Activated CD4-positive, alpha-beta T cell treated with anti-CD3 and anti-CD28 coated beads, Interleukin-2, amount 10 ng/mL, durations not matched to agents 7 days and 5 days (primary cell): ENCODE data around the gene LHX1. TPM values are rescaled to one million over a fixed set of nuclear protein-coding genes. Genes with fewer than 3 reads are reported as not detected.

ENCODE experiments used
- CTCF ChIA-PET: fragments of 350-600 bp; sonication (Branson Sonifier 250); formaldehyde crosslinking; loops from one replicate; lab custom pipeline; 2021; ENCODE audit warnings: antibody characterized with exemption; lab: Charles Lee
- POLR2A ChIA-PET: fragments of 350-600 bp; sonication (Branson Sonifier 250); formaldehyde crosslinking; loops from one replicate; lab custom pipeline; 2021; ENCODE audit warnings: antibody characterized with exemption; lab: Charles Lee
- DNase-seq: peaks from one replicate; pipeline ENCODE4 v3.0.0-alpha.2; 2020
- H3K27ac Mint-ChIP-seq: one replicate; pipeline ENCODE4 v1.8.0; 2021; ENCODE audit warnings: mild to moderate bottlenecking, moderate library complexity, mixed read lengths
- H3K27me3 Mint-ChIP-seq: one replicate; pipeline ENCODE4 v1.8.0; 2021; ENCODE audit warnings: mixed read lengths
- H3K36me3 Mint-ChIP-seq: one replicate; pipeline ENCODE4 v1.8.0; 2021; ENCODE audit warnings: low read depth, mixed read lengths
- H3K4me1 Mint-ChIP-seq: one replicate; pipeline ENCODE4 v1.8.0; 2021; ENCODE audit warnings: mixed read lengths
- H3K4me3 Mint-ChIP-seq: one replicate; pipeline ENCODE4 v1.8.0; 2021; ENCODE audit warnings: mild to moderate bottlenecking, moderate library complexity, mixed read lengths
- H3K9me3 Mint-ChIP-seq: one replicate; pipeline ENCODE4 v1.8.0; 2021; ENCODE audit warnings: mixed read lengths
- total RNA-seq, 2 experiments: library from RNA; stranded (reverse); gene quantifications; one replicate each; pipeline ENCODE4 v1.2.3, GENCODE V29; 2021

LHX1 gene
- total RNA-seq, 2 experiments from 2014 or later = not detected

- no peak for DNase-seq
- Mint-ChIP-seq H3K27ac (no peak overlapping the region), H3K36me3 (peaks cover 39% of the 10 kb centered on the region), H3K4me1 (peaks cover 13% of the 10 kb centered on the region), H3K4me3 (no peak overlapping the region), H3K9me3 (no peaks in the 10 kb centered on the region), H3K27me3 (no peaks in the 10 kb centered on the region)
- ChIA-PET POLR2A (interaction anchor here (0.6 to 0.8 kb wide), 2 partner anchors 50 to 370 kb away, joined by 3 read pairs; no protein-coding TSS in a partner anchor), CTCF (no interaction called here)
These were observed 35.0 kb downstream of the LHX1 start for GRCh38 chr17:36972186-36972700.

GRCh38 chr17:36972905-36973304 is 35.6 kb downstream of the LHX1 start:
- Mint-ChIP-seq H3K27ac (no peak overlapping the region), H3K4me3 (no peak overlapping the region), H3K4me1 (peaks cover 10% of the 10 kb centered on the region), H3K27me3 (no peaks in the 10 kb centered on the region), H3K9me3 (no peaks in the 10 kb centered on the region), H3K36me3 (peaks cover 32% of the 10 kb centered on the region)
- CTCF ChIA-PET = no interaction called here
- no peak for DNase-seq
- POLR2A ChIA-PET = no interaction called here

GRCh38 chr17:36975922-36976515 is 38.7 kb downstream of the LHX1 start:
- Mint-ChIP-seq H3K4me3 (no peak overlapping the region), H3K27ac (no peak overlapping the region), H3K36me3 (peaks cover 18% of the 10 kb centered on the region), H3K27me3 (no peaks in the 10 kb centered on the region), H3K4me1 (peaks cover 5% of the 10 kb centered on the region), H3K9me3 (no peaks in the 10 kb centered on the region)
- ChIA-PET CTCF (no interaction called here), POLR2A (no interaction called here)
- no peak for DNase-seq

- POLR2A ChIA-PET = no interaction called here
- H3K27me3 Mint-ChIP-seq = no peaks in the 10 kb centered on the region
- no peak overlapping the region for H3K27ac Mint-ChIP-seq
- no peak overlapping the region for H3K4me3 Mint-ChIP-seq
- H3K36me3 Mint-ChIP-seq = peaks cover 13% of the 10 kb centered on the region
- DNase-seq = no peak
- H3K9me3 Mint-ChIP-seq = no peaks in the 10 kb centered on the region
- CTCF ChIA-PET = no interaction called here
- peaks cover 5% of the 10 kb centered on the region for H3K4me1 Mint-ChIP-seq
These were observed 39.8 kb downstream of the LHX1 start for GRCh38 chr17:36977066-36977465.

GRCh38 chr17:36977568-36977967 is 40.3 kb downstream of the LHX1 start:
- Mint-ChIP-seq H3K4me3 (no peak overlapping the region), H3K27me3 (no peaks in the 10 kb centered on the region), H3K9me3 (no peaks in the 10 kb centered on the region), H3K4me1 (peaks cover 5% of the 10 kb centered on the region), H3K27ac (no peak overlapping the region), H3K36me3 (peaks cover 13% of the 10 kb centered on the region)
- no peak for DNase-seq
- CTCF ChIA-PET = no interaction called here
- POLR2A ChIA-PET = no interaction called here

- Mint-ChIP-seq H3K27me3 (no peaks in the 10 kb centered on the region), H3K36me3 (peaks cover 12% of the 10 kb centered on the region), H3K9me3 (no peaks in the 10 kb centered on the region), H3K27ac (no peak overlapping the region), H3K4me3 (no peak overlapping the region), H3K4me1 (peaks cover 5% of the 10 kb centered on the region)
- ChIA-PET CTCF (interaction anchor here (0.6 to 1.5 kb wide), 2 partner anchors 10 to 137 kb away, joined by 3 to 4 read pairs; no protein-coding TSS in a partner anchor), POLR2A (no interaction called here)
- no peak for DNase-seq
These were observed 41.7 kb downstream of the LHX1 start for GRCh38 chr17:36978810-36979564.

- H3K4me3 Mint-ChIP-seq = no peak overlapping the region
- H3K4me1 Mint-ChIP-seq = peaks cover 5% of the 10 kb centered on the region
- peaks cover 12% of the 10 kb centered on the region for H3K36me3 Mint-ChIP-seq
- H3K27me3 Mint-ChIP-seq = no peaks in the 10 kb centered on the region
- no peak overlapping the region for H3K27ac Mint-ChIP-seq
- DNase-seq = no peak
- no peaks in the 10 kb centered on the region for H3K9me3 Mint-ChIP-seq
- ChIA-PET POLR2A (no interaction called here), CTCF (interaction anchor here (0.6 to 1.5 kb wide), 2 partner anchors 10 to 136 kb away, joined by 3 to 4 read pairs; no protein-coding TSS in a partner anchor)
These were observed 42.3 kb downstream of the LHX1 start for GRCh38 chr17:36979565-36979941.

GRCh38 chr17:36980280-36980761 is 43.0 kb downstream of the LHX1 start:
- no peaks in the 10 kb centered on the region for H3K9me3 Mint-ChIP-seq
- H3K27ac Mint-ChIP-seq = no peak overlapping the region
- DNase-seq = no peak
- ChIA-PET CTCF (interaction anchor here (0.7 to 1.5 kb wide), 4 partner anchors 9 to 845 kb away, joined by 3 to 4 read pairs (median 4); no protein-coding TSS in a partner anchor), POLR2A (no interaction called here)
- peaks cover 12% of the 10 kb centered on the region for H3K36me3 Mint-ChIP-seq
- no peak overlapping the region for H3K4me3 Mint-ChIP-seq
- H3K27me3 Mint-ChIP-seq = no peaks in the 10 kb centered on the region
- peaks cover 5% of the 10 kb centered on the region for H3K4me1 Mint-ChIP-seq

GRCh38 chr17:36983618-36984017 is 46.3 kb downstream of the LHX1 start:
- Mint-ChIP-seq H3K4me1 (peaks cover 2% of the 10 kb centered on the region), H3K36me3 (peaks cover 21% of the 10 kb centered on the region), H3K27me3 (no peaks in the 10 kb centered on the region), H3K4me3 (no peak overlapping the region), H3K27ac (no peak overlapping the region), H3K9me3 (no peaks in the 10 kb centered on the region)
- no peak for DNase-seq
- CTCF ChIA-PET = no interaction called here
- POLR2A ChIA-PET = no interaction called here

- Mint-ChIP-seq H3K4me3 (no peak overlapping the region), H3K27me3 (no peaks in the 10 kb centered on the region), H3K27ac (no peak overlapping the region), H3K36me3 (peaks cover 43% of the 10 kb centered on the region), H3K4me1 (no peaks in the 10 kb centered on the region), H3K9me3 (no peaks in the 10 kb centered on the region)
- POLR2A ChIA-PET = no interaction called here
- DNase-seq = no peak
- CTCF ChIA-PET = interaction anchor here (1.3 to 1.4 kb wide), 2 partner anchors 9 to 223 kb away, joined by 3 to 4 read pairs; no protein-coding TSS in a partner anchor
These were observed 51.9 kb downstream of the LHX1 start for GRCh38 chr17:36989173-36989572.

- Mint-ChIP-seq H3K36me3 (peaks cover 68% of the 10 kb centered on the region), H3K4me3 (no peak overlapping the region), H3K4me1 (no peaks in the 10 kb centered on the region), H3K27ac (no peak overlapping the region), H3K9me3 (no peaks in the 10 kb centered on the region), H3K27me3 (no peaks in the 10 kb centered on the region)
- ChIA-PET CTCF (interaction anchor here (0.6 to 1.1 kb wide), 2 partner anchors 10 to 324 kb away, joined by 5 to 6 read pairs; no protein-coding TSS in a partner anchor), POLR2A (no interaction called here)
- DNase-seq = no peak
These were observed 55.4 kb downstream of the LHX1 start for GRCh38 chr17:36992701-36993100.

GRCh38 chr17:36993227-36993626 is 56.0 kb downstream of the LHX1 start:
- no peaks in the 10 kb centered on the region for H3K9me3 Mint-ChIP-seq
- H3K4me3 Mint-ChIP-seq = no peak overlapping the region
- H3K27me3 Mint-ChIP-seq = no peaks in the 10 kb centered on the region
- H3K27ac Mint-ChIP-seq = no peak overlapping the region
- H3K4me1 Mint-ChIP-seq = no peaks in the 10 kb centered on the region
- no peak for DNase-seq
- ChIA-PET CTCF (interaction anchor here (0.6 to 1.1 kb wide), 2 partner anchors 9 to 324 kb away, joined by 5 to 6 read pairs; no protein-coding TSS in a partner anchor), POLR2A (no interaction called here)
- peaks cover 72% of the 10 kb centered on the region for H3K36me3 Mint-ChIP-seq
